Neutrophil (primary cell): ENCODE results near the gene UVSSA.

Experiments
- H3K27ac ChIP-seq: fragments of 200-600 bp; sonication (generic); 2 replicates; pipeline ENCODE4 v1.5.1; 2016; ENCODE audit warnings: mild to moderate bottlenecking, moderate library complexity
- H3K27me3 ChIP-seq: fragments of 200-600 bp; sonication (generic); 2 replicates; pipeline ENCODE4 v1.6.0; 2016; ENCODE audit warnings: mild to moderate bottlenecking
- H3K36me3 ChIP-seq: fragments of 200-600 bp; sonication (generic); 2 replicates; pipeline ENCODE4 v1.5.1; 2017
- H3K4me1 ChIP-seq, 2 experiments: fragments of 200-600 bp in 1 of 2; sonication (generic) in 1 of 2; 1 replicate in 1 of 2; 2 replicates in 1 of 2; pipeline versions ENCODE4 v1.5.1 to v1.6.1; 2013 to 2016; ENCODE audit warnings: low read depth in 1 of 2, low read length in 1 of 2, mild to moderate bottlenecking in 1 of 2, moderate library complexity in 1 of 2; ENCODE audit not compliant: control insufficient read depth in 1 of 2, insufficient read depth in 1 of 2
- H3K4me3 ChIP-seq, 2 experiments: fragments of 200-600 bp in 1 of 2; sonication (generic) in 1 of 2; 1 replicate in 1 of 2; 2 replicates in 1 of 2; pipeline ENCODE4 v1.5.1; 2013 to 2016; ENCODE audit warnings: low read depth in 1 of 2, low read length in 1 of 2, mild to moderate bottlenecking in 1 of 2, moderate library complexity in 1 of 2
- H3K9me3 ChIP-seq: fragments of 200-600 bp; sonication (generic); 2 replicates; pipeline ENCODE4 v1.5.1; 2016
- TF ChIP-seq, protein P1 (sequence below): fragments of 200-600 bp; sonication (generic); IDR thresholded peaks from 2 replicates; pipeline ENCODE4 v1.5.1; 2016; ENCODE audit warnings: antibody characterized with exemption

The UVSSA gene

DNA sequence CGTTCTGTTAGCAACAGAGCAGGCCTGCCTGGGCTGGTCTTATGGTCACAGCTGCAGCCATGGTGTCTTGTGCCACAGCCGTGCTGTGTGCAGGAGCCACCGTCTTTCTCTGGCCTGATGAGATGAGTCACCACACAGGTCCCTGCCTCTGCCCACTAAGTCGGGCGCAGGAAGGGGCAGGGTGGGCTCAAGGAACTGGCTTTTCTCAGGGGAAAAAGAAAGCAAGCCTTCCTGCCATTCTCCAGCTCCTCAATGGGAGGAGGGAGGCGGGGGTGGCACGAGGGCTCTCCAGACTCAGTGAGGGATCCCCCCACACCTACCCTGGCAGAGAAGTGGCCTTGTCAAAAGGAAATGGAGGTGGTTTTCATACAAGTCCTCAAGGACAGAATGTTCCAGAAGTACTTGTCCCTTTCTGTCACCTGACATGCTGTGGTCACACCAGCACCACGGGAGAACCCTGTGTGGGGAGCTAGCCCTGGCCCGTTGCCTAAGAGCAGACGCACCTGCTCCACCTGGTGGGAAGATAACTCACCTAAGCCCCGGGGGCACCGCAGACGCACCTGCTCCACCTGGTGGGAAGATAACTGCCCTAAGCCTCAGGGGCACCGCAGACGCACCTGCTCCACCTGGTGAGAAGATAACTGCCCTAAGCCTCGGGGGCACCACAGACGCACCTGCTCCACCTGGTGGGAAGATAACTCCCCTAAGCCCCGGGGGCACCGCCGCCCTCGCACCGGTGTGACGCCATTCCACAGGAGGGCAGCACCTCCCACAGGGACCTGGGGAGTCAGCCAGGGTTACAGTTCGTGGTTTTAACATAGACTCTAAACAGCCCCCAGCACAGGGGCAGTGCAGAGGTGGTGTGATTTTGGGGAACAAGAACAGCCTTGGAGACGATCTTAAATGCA is 18.5 kb downstream of the UVSSA start:
- no peak overlapping the region for H3K4me3 ChIP-seq
- H3K4me1 ChIP-seq, result no peaks in the 10 kb centered on the region
- TF ChIP-seq, protein P1, sequence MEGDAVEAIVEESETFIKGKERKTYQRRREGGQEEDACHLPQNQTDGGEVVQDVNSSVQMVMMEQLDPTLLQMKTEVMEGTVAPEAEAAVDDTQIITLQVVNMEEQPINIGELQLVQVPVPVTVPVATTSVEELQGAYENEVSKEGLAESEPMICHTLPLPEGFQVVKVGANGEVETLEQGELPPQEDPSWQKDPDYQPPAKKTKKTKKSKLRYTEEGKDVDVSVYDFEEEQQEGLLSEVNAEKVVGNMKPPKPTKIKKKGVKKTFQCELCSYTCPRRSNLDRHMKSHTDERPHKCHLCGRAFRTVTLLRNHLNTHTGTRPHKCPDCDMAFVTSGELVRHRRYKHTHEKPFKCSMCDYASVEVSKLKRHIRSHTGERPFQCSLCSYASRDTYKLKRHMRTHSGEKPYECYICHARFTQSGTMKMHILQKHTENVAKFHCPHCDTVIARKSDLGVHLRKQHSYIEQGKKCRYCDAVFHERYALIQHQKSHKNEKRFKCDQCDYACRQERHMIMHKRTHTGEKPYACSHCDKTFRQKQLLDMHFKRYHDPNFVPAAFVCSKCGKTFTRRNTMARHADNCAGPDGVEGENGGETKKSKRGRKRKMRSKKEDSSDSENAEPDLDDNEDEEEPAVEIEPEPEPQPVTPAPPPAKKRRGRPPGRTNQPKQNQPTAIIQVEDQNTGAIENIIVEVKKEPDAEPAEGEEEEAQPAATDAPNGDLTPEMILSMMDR, result no peak
- H3K27me3 ChIP-seq, result no peaks in the 10 kb centered on the region
- no peak overlapping the region for H3K27ac ChIP-seq
- H3K36me3 ChIP-seq, result peaks cover 72% of the 10 kb centered on the region
- no peaks in the 10 kb centered on the region for H3K9me3 ChIP-seq

DNA sequence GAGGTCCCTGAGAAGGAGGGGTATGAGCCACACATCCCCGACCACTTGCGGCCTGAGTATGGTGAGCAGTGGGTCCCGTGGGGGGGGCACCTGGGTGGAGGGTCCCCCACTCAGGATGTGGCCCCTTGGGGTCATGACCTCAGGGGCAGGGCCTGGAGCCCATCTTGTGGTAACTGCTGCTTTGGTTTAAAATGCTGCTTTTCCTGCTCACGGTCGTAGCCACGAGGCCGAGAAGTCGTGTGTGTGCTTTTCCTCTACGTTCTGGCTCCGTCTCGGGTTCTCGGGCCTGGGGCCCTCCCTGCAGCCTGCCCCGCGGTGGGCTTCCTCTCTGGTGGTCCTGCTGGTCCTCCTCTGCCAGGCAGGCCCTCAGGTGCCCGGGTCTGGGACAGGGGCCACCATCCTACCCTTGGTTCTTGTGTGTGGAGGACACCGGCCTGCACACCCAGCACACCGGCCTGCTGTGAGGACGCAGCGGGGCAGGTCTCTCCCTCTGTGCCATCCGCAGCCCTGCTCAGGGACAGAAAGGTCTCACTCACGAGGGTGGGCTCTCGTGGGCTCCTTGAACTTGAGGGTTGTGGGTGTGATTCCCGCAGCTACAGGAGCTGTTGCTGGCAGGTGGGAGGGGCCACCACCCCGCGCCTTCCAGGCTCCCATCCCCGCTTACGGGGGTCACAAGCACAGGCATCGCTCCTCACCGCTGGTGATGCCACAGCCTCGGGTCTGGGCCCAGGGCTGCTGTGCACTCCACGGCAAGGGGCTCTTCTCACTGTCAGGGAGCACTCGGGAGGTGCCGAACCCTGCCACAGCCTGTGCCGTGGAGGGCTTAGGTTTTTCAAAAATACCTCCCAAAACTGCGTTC is 19.6 kb downstream of the UVSSA start:
- no peak overlapping the region for H3K27ac ChIP-seq
- H3K4me1 ChIP-seq, result no peaks in the 10 kb centered on the region
- TF ChIP-seq, protein P1, result no peak
- H3K9me3 ChIP-seq, result no peaks in the 10 kb centered on the region
- peaks cover 71% of the 10 kb centered on the region for H3K36me3 ChIP-seq
- H3K27me3 ChIP-seq, result no peaks in the 10 kb centered on the region
- no peak overlapping the region for H3K4me3 ChIP-seq

DNA sequence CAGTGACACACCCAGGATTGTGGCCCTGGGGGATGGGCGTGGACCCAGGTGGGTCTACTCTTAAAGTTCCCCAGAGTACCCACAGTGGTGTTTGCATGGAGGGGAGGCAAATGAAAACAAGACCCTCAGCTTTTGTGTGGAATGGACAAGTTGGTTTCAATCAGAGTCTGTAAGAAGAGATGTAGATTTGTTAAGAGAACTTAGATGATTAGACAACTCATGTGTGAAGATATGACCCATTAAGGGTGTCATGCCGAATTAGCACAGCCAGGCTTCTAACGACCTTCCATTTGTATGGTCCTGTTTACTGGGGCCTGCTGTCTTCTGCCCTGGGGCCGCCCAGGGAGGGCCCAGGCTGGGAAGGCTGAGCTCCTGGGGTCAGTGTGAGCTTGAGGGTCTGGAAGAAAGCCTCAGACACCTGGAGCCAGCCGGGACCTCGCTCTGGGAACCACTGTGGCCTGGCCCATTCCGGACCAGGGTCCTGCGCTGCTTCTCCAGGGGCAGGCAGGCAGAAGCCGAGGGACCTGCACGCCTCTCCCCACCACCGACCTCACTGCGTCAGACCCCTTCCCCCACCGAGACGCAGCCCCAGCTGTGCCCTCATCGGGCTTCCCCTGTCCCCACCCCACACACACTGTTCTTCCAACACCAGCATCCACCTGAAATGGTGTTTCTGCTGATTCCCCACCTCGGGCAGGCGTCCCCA is 20.4 kb downstream of the UVSSA start:
- Histone ChIP-seq H3K4me3 (no peak overlapping the region), H3K9me3 (no peaks in the 10 kb centered on the region), H3K36me3 (peaks cover 76% of the 10 kb centered on the region), H3K27me3 (no peaks in the 10 kb centered on the region), H3K4me1 (no peaks in the 10 kb centered on the region), H3K27ac (no peak overlapping the region)
- TF ChIP-seq, protein P1, result no peak

DNA sequence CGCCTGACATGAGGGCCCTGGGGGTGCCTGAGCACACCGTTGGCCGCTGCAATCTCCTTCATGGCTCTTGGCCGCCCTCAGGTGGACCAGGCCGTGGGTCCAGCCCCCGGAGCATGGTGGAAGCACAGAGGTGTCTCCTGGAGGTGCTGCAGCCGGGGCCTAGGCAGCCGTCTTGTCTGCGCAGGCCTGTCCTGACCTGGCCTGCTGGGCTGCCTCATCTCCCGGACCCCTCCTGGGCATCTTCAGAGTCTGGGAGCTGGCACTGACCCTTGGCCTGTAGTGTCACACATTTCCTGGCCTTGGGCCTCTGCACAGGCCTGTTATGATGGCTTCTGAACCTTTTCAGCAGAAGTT is 20.9 kb downstream of the UVSSA start:
- no peaks in the 10 kb centered on the region for H3K27me3 ChIP-seq
- H3K4me1 ChIP-seq, result no peaks in the 10 kb centered on the region
- no peak overlapping the region for H3K27ac ChIP-seq
- H3K36me3 ChIP-seq, result peaks cover 75% of the 10 kb centered on the region
- no peak overlapping the region for H3K4me3 ChIP-seq
- TF ChIP-seq, protein P1, result no peak
- no peaks in the 10 kb centered on the region for H3K9me3 ChIP-seq

DNA sequence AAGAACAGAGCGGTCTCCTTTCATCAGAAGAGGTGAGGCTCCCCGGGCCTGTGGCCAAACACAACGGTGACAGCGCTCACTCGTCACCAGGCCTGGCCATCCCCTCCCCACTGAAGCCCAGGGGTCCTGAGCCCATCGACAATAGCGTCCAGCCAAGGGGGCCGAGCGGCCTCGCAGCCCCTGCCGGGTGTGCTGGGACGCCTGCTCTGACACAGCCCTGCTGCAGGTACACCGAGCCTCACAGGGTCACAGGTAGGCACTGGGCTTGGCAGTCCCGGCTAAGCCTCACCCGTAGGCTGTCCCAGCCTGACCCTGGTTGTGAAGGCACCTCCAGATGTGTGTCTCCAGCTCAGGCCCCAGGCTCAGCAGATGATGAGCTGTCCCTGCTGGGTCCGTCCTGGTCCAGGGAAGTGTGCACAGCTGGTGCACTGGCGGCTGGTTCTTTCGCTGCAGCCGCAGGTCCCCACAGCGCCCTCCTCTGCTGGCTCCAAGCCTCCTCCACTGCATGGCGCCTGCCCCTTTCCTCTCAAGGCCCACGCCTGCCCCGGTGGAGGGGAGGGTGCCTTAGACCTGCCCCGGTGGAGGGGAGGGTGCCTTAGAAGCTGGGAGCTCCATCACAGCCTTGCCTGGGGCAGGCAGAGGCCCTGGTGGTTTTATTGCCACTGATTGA is 21.5 kb downstream of the UVSSA start:
- H3K36me3 ChIP-seq, result peaks cover 79% of the 10 kb centered on the region
- H3K27ac ChIP-seq, result no peak overlapping the region
- TF ChIP-seq, protein P1, result no peak
- H3K27me3 ChIP-seq, result no peaks in the 10 kb centered on the region
- H3K4me1 ChIP-seq, result no peaks in the 10 kb centered on the region
- H3K4me3 ChIP-seq, result no peak overlapping the region
- H3K9me3 ChIP-seq, result no peaks in the 10 kb centered on the region
